HG03060 (cell line): ENCODE data around the gene KYNU.
"Not testable (repeated sequence)": the region's sequence is repeated elsewhere in the genome, so short reads cannot be mapped to it uniquely, and the experiment has no call there.

Experiments used
- ATAC-seq: cut with Tn5 transposase; IDR thresholded peaks from one replicate; pipeline ENCODE4 v1.9.1; 2021; ENCODE audit warnings: low read depth, moderate number of reproducible peaks; ENCODE audit not compliant: unreplicated experiment

The KYNU gene

GRCh38 chr2:142993771-142994170, 116.3 kb downstream of the KYNU start:
- ATAC-seq: no peak

GRCh38 chr2:142994665-142995064, 117.2 kb downstream of the KYNU start:
- ATAC-seq: no peak

DNA sequence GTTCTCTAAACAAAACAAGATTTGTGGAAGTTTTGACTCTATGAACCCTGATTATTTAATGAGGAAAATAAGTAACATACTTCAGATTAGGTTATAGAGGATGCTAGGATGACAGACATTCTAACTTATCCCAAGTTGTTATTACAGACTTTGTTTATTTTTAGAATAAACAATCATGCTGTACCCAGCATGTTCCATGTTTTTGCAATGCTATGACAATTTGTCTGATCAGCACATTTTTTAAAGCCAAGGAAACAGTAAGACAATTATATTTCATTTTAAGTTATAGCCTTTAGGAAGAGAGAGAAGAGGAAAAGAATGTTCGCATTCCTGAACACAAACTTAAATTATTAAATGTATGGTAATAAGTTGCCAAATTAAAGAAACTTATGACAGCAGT, 119.8 kb downstream of the KYNU start:
- no peak for ATAC-seq

DNA sequence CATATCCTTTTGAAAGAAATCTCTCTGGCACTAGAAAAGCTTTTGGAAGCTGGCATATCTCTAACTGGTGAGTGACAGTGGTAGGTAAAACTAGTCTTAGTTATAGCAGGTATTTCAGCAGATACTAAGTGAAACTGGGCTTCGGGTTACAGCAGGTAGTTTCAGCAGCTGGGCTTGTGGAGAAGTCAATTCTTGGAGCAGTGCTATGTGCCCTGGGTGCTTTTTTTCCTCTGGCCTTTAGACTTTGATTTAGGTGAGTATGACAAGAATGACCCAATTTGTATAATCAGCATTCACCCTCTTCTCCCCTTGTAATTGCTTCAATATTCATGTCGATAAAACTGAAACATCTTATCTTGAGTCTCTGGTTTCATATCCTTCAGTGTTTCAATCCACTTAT, 123.1 kb downstream of the KYNU start:
- no peak for ATAC-seq

DNA sequence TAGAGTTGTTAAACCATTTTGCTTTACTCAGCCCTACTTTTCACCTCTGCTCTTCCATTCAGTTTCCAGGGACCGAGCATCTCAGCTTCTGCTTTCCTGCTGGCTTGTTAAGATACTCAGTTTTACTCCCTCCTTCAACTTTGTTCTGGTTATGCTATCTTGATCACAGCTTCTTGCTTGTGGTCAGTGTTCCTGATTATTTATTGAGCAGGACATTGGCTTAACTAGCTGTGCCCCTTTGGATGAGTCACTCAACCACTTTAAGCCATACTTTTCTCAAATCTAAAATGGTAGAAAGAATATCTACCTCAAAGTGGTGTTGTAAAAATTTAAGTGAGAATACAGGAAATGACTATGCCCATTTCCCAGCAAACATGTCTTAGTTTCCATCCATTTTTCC, 124.0 kb downstream of the KYNU start:
- ATAC-seq: no peak

GRCh38 chr2:143015656-143016055, 138.2 kb downstream of the KYNU start:
- no peak for ATAC-seq

DNA sequence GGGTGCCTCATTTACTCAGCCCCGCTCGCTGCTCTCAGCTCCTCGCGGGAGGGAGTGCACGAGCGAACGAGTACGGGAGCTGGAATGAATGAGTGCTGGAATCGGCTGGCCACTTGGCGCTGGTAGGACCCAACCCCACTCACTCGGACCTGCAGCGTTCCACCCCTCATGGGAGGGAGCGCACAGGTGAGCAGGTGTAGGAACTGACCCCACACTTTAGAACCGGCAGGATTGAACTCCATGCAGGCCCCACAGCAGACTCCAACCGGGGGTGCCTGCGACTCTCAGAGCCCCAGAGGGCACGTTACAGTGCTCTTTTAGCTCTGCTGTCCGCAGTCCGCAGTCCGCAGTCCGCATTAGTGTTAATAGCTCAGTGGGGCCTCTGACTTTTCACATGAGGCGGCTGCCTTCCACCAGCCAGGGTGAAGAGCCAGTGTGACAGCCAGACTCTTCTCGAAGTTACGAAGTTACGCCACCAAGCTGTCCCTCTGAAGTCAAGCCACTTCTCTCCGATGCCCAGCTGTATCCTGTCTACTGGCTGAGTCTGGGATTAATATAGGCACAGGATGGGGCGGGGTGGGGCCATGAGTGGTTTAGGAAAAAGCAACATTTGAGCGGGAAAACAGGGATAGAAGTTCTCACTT, 149.1 kb downstream of the KYNU start:
- ATAC-seq: no peak

DNA sequence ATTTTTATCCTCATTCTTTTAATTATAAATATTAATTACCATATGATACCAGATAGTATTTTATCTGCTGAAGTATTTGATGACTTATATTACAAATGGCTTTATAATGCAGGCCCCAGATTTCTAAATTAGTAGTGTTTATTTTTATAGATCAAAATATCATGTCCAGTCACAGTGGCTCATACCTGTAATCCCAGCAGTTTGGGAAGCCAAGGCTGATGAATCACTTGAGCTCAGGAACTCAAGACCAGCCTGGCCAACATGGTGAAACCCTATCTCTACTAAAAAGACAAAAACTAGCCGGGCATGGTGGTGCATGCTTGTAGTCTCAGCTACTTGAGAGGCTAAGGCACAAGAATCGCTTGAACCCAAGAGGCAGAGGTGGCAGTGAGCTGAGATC, 151.7 kb downstream of the KYNU start:
- ATAC-seq: no peak

- no peak for ATAC-seq
These were observed 152.7 kb downstream of the KYNU start for GRCh38 chr2:143030127-143030526.

GRCh38 chr2:143034292-143035074, 157.0 kb downstream of the KYNU start:
- peak; percentile 90 for ATAC-seq

GRCh38 chr2:143051465-143051864, 174.0 kb downstream of the KYNU start:
- no peak for ATAC-seq

DNA sequence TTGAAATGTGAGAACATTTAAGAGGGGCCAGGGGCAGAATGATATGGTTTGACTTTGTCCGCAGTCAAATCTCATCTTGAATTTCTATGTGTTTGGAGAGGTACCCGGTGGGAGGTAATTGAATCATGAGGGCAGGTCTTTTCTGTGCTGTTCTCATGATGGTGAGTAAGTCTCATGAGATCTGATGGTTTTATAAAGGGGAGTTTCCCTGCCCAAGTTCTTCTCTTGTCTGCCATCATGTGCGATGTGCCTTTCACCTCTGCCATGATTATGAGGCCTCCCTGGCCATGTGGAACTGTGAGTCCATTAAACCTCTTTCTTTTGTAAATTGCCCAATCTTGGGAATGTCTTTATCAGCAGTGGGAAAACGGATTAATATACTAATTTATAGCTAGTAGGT, 176.0 kb downstream of the KYNU start:
- ATAC-seq: not testable (repeated sequence)

DNA sequence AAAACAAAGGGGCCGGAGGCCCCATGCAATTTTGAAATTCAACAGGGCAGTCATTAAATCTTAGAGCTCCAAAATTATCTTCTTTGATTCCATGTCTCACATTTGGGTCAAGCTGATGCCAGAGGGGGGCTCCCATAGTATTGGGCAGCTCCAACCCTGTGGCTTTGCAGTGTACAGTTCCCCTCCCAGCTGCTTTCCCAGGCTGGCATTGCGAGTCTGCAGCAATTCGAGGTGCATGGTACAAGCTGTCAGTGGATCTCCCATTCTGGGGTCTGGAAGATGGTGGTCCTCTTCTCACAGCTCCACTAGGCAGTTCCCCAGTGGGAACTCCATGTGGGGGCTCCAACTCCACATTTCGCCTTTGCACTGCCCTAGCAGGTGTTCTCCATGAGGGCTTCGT, 179.1 kb downstream of the KYNU start:
- ATAC-seq: no peak

GRCh38 chr2:143058851-143059250, 181.4 kb downstream of the KYNU start:
- no peak for ATAC-seq

- no peak for ATAC-seq
These were observed 186.2 kb downstream of the KYNU start for GRCh38 chr2:143063612-143064200.

DNA sequence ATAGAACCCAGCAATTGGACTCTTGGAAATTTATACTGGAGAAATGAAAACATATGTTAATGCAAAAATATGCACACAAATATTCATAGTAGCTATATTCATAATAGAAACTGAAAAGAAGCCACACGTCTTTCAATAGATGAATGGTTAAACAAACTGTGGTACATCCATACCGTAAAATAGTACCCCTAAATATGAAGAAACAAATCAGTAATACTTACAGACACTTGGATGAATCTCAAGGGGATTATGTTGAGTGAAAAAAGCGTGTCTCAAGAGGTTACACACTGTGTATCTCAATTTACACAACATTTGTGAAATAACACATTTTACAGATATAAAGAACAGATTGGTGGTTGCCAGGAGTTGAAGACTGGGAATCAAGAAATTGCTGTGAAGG, 190.6 kb downstream of the KYNU start:
- no peak for ATAC-seq

DNA sequence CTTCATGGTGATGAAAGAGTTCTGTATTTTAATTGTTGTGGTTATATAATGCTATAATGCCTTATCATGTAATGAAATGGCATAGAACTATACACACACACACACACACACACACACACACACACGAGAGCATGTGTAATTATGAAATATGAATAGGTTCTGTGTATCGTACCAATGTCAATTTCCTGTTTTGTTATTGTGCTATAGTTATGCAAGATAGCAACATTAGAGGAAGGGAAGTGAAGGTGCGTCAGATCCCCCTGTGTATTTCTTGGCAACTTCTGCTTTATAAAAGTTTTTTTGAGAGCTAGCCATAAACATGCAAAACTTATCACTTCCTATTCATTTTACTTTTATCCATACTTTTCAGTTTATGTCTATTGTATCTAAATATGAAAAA, 191.0 kb downstream of the KYNU start:
- ATAC-seq: no peak

DNA sequence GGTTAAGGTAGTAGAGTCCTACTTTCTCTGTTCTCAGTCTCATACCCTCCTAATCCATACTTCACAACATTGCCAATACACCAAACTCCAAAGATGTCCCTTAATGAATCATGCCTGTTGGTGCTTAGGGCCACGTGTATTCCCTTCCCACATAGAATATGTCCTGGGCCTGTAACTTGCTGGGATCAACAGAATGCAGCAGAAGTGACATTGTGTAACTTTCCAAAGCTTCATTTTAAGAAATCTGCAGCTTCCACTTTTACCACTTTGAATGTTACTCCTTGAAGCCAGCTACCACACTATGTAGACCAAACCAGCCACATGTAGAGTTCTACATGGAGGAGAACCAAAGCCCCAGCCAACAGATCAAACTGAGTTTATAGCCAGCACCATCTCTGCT, 193.2 kb downstream of the KYNU start:
- ATAC-seq: no peak

DNA sequence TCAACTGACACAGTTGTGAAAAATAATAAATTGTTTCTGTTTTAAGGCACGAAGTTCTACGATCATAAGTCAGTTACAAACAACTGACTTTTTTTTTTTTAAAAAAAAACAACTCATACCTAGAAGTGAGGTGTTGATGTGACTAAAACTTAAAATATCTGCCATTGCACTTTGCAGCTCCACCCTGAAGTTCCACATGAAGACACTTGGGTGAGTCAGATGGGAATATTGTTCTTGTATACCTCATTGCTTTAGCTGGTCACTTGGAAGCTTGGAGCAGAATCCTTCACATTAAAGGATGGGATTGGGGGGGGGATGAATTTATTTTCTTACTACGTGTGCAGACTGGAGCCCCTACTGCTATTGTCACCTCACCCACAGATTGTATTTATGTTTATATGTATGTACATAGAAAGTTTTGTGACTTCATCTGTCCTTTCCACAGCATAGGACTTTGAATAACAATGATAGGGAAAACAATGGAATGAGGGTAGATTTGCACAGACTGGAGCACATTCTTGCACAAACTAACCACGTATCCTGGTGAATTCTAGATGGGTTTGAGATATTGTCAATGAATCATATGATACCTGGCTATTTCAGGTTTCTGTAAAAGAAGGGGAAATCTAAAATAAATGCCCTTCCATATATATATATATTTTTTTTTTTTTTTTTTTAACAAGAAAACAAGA, 193.9 kb downstream of the KYNU start:
- ATAC-seq: no peak

GRCh38 chr2:143074913-143075312, 197.4 kb downstream of the KYNU start:
- ATAC-seq: not testable (repeated sequence)

DNA sequence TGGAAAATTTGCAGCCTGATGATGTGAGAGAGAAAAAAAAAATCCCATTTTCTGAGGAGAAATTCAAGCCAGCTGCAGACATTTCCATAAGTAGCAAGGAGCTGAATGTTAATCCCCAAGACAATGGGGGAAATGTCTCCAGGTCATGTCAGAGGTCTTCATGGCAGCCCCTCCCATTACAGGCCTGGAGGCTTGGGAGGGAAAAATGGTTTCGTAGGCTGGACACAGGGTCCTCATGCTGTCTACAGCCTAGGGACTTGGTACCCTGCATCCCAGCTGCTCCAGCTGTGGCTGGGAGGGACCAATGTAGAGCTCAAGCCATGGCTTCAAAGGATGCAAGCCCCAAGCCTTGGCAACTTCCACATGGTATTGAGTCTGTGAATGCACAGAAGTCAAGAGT, 198.2 kb downstream of the KYNU start:
- no peak for ATAC-seq
